ENCODE measurements around the gene NSD1. TPM values are rescaled to one million over a fixed set of nuclear protein-coding genes. Genes with fewer than 3 reads are reported as not detected.

Gene NSD1
- total RNA-seq, 1 donor from 2014 or later: 111 TPM

DNA sequence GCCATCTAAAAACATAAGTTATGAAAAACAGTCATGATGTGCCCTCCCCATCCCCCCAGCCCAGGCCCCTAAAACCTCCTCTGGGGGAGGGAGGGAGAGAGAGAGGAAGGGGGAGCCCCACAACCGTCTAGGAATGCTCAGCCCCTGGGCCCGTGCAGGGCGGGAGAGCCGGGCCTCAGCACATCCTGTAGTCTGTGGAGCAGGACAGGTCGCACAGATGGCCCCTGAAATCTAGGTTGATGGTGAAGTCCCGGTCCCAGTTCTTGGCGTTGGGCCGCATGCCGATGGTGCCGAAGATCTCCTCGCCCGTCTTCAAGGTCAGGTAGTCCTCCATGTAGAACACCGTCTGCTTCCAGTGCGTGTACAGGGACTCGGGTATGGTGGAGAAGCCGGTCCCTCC is 131.8 kb downstream of the NSD1 start:
- Mint-ChIP-seq H3K36me3 (ENCODE audit: low read depth, unreplicated experiment) (peaks cover 41% of the 10 kb centered on the region), H3K4me1 (ENCODE audit: unreplicated experiment) (no peaks in the 10 kb centered on the region), H3K27me3 (ENCODE audit: unreplicated experiment) (no peaks in the 10 kb centered on the region), H3K4me3 (ENCODE audit: unreplicated experiment) (no peak overlapping the region), H3K9me3 (ENCODE audit: unreplicated experiment) (no peaks in the 10 kb centered on the region), H3K27ac (ENCODE audit: unreplicated experiment) (no peak overlapping the region)
- TF ChIP-seq, protein P1, sequence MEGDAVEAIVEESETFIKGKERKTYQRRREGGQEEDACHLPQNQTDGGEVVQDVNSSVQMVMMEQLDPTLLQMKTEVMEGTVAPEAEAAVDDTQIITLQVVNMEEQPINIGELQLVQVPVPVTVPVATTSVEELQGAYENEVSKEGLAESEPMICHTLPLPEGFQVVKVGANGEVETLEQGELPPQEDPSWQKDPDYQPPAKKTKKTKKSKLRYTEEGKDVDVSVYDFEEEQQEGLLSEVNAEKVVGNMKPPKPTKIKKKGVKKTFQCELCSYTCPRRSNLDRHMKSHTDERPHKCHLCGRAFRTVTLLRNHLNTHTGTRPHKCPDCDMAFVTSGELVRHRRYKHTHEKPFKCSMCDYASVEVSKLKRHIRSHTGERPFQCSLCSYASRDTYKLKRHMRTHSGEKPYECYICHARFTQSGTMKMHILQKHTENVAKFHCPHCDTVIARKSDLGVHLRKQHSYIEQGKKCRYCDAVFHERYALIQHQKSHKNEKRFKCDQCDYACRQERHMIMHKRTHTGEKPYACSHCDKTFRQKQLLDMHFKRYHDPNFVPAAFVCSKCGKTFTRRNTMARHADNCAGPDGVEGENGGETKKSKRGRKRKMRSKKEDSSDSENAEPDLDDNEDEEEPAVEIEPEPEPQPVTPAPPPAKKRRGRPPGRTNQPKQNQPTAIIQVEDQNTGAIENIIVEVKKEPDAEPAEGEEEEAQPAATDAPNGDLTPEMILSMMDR (IDR thresholded peaks at IDR 0.05; ENCODE audit: unreplicated experiment): no peak
- no peak for DNase-seq (ENCODE audit: low spot score)

DNA sequence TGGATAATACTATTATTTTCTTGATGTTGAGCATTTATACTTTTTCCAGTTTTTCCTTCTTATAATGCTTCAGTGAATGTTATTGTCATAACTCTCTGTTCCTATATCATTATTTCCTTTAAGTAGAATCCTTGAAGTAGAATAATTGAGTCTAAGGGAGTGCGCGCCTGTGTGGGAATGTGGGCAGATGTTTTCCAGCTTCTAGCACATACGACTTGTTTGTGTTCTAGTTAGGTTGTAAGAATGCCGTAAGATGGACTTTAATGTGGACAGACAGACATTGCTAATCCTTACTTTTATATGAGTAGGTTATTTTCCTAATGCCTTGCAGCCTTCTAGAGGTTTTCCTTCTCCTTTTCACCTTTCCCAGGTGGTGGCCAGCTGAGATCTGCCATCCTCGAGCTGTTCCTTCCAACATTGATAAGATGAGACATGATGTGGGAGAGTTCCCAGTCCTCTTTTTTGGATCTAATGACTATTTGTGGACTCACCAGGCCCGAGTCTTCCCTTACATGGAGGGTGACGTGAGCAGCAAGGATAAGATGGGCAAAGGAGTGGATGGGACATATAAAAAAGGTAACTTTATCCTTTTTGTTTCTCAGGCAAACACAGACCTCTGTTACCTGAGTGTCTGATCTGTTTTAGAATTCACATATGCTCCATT is 135.8 kb downstream of the NSD1 start:
- TF ChIP-seq, protein P1 (IDR thresholded peaks at IDR 0.05; ENCODE audit: unreplicated experiment): no peak
- Mint-ChIP-seq H3K27ac (ENCODE audit: unreplicated experiment) (peak overlapping the region; percentile 34), H3K9me3 (ENCODE audit: unreplicated experiment) (no peaks in the 10 kb centered on the region), H3K36me3 (ENCODE audit: low read depth, unreplicated experiment) (peaks cover 41% of the 10 kb centered on the region), H3K27me3 (ENCODE audit: unreplicated experiment) (peaks cover 5% of the 10 kb centered on the region), H3K4me3 (ENCODE audit: unreplicated experiment) (no peak overlapping the region), H3K4me1 (ENCODE audit: unreplicated experiment) (no peaks in the 10 kb centered on the region)
- DNase-seq (ENCODE audit: low spot score): no peak

DNA sequence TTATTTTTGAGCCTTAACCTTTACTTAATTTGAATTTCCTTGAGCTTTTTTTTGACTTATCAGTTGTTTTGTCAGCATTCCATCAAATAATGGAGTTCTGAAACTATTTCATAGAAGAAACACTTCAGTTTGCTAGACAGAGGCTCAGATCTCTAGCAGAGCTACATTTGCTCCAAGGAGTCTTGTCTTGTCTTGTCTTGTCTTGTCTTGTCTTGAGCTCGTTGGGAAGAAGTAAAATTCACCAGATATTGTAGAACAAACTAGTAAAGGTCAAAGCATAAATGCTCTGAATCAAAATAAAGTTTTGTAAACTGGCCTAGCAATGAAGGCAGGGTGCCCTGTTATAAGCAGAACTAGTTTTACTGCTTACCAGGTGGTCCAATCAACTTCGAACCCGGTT is 136.4 kb downstream of the NSD1 start:
- TF ChIP-seq, protein P1 (IDR thresholded peaks at IDR 0.05; ENCODE audit: unreplicated experiment): no peak
- H3K4me3 Mint-ChIP-seq (ENCODE audit: unreplicated experiment): no peak overlapping the region
- no peak for DNase-seq (ENCODE audit: low spot score)
- H3K27me3 Mint-ChIP-seq (ENCODE audit: unreplicated experiment): peaks cover 5% of the 10 kb centered on the region
- no peak overlapping the region for H3K27ac Mint-ChIP-seq (ENCODE audit: unreplicated experiment)
- H3K9me3 Mint-ChIP-seq (ENCODE audit: unreplicated experiment): no peaks in the 10 kb centered on the region
- no peaks in the 10 kb centered on the region for H3K4me1 Mint-ChIP-seq (ENCODE audit: unreplicated experiment)
- peaks cover 43% of the 10 kb centered on the region for H3K36me3 Mint-ChIP-seq (ENCODE audit: low read depth, unreplicated experiment)

DNA sequence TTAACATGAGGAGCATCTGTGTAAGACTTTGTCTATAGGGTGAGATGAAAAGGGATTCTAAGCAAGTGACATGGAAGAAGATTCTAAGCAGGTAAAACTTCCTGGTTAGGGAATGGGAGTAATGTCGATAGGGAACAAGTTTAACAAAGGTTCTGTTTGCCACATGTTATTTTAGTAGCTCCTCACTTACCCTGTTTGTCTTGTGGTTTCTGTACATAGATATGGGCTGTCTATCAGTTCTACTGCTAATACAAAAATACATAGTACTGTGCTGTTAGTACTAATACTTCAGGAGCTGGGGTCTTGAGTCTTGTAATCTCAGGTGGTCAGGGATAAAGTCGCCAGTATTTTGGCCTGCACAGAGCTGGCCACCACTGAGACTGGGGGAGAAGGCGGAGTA is 137.1 kb downstream of the NSD1 start:
- Mint-ChIP-seq H3K27me3 (ENCODE audit: unreplicated experiment) (peaks cover 6% of the 10 kb centered on the region), H3K36me3 (ENCODE audit: low read depth, unreplicated experiment) (peaks cover 43% of the 10 kb centered on the region), H3K4me1 (ENCODE audit: unreplicated experiment) (no peaks in the 10 kb centered on the region), H3K27ac (ENCODE audit: unreplicated experiment) (no peak overlapping the region), H3K9me3 (ENCODE audit: unreplicated experiment) (no peaks in the 10 kb centered on the region), H3K4me3 (ENCODE audit: unreplicated experiment) (no peak overlapping the region)
- TF ChIP-seq, protein P1 (IDR thresholded peaks at IDR 0.05; ENCODE audit: unreplicated experiment): no peak
- no peak for DNase-seq (ENCODE audit: low spot score)

DNA sequence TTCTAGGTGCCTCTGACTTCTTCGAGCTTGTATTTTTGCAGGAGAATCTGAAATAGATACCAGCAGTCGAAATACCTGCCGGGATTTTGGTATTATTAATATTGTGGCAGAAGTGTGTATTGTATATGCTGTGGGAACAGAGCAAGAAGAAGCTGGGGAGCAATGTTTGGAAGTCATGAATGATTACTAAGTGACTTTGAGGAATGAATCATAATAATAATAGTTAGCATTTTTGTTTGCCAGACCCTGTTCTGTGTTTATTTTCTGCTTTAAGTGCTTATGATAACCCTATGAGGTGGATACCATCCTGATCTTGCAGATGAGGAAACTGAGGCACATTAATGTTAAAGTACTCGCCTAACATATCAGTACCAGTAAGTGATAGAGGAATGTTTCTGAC is 137.5 kb downstream of the NSD1 start:
- H3K9me3 Mint-ChIP-seq (ENCODE audit: unreplicated experiment): no peaks in the 10 kb centered on the region
- no peak for DNase-seq (ENCODE audit: low spot score)
- H3K4me1 Mint-ChIP-seq (ENCODE audit: unreplicated experiment): no peaks in the 10 kb centered on the region
- TF ChIP-seq, protein P1 (IDR thresholded peaks at IDR 0.05; ENCODE audit: unreplicated experiment): no peak
- H3K4me3 Mint-ChIP-seq (ENCODE audit: unreplicated experiment): no peak overlapping the region
- no peak overlapping the region for H3K27ac Mint-ChIP-seq (ENCODE audit: unreplicated experiment)
- peaks cover 38% of the 10 kb centered on the region for H3K36me3 Mint-ChIP-seq (ENCODE audit: low read depth, unreplicated experiment)
- peaks cover 6% of the 10 kb centered on the region for H3K27me3 Mint-ChIP-seq (ENCODE audit: unreplicated experiment)

All from endothelial cell (in vitro differentiated cells).